Glomerular visceral epithelial cell (primary cell): ENCODE measurements around the gene AHCYL2.
"Not testable (repeated sequence)": the region's sequence is repeated elsewhere in the genome, so short reads cannot be mapped to it uniquely, and the experiment has no call there.

Experiments used
- DNase-seq: peaks from one replicate; pipeline ENCODE4 v3.0.0-alpha.2; 2016; ENCODE audit errors: extremely low spot score

AHCYL2 gene

GRCh38 chr7:129285111-129285510, 60.3 kb downstream of the AHCYL2 start:
- no peak for DNase-seq

GRCh38 chr7:129292861-129293260, 68.0 kb downstream of the AHCYL2 start:
- no peak for DNase-seq

GRCh38 chr7:129295015-129295423, 70.2 kb downstream of the AHCYL2 start:
- DNase-seq, result peak; percentile 8

- DNase-seq, result peak; percentile 36
These were observed 73.6 kb downstream of the AHCYL2 start for GRCh38 chr7:129298268-129298893.

- DNase-seq, result no peak
These were observed 75.1 kb downstream of the AHCYL2 start for GRCh38 chr7:129299889-129300288.

GRCh38 chr7:129300299-129300698, 75.5 kb downstream of the AHCYL2 start:
- DNase-seq, result not testable (repeated sequence)

- no peak for DNase-seq
These were observed 82.8 kb downstream of the AHCYL2 start for GRCh38 chr7:129307592-129307991.

- DNase-seq, result no peak
These were observed 83.2 kb downstream of the AHCYL2 start for GRCh38 chr7:129308047-129308446.

- no peak for DNase-seq
These were observed 86.6 kb downstream of the AHCYL2 start for GRCh38 chr7:129311429-129311828.

- no peak for DNase-seq
These were observed 88.5 kb downstream of the AHCYL2 start for GRCh38 chr7:129313282-129313681.

- no peak for DNase-seq
These were observed 91.1 kb downstream of the AHCYL2 start for GRCh38 chr7:129315960-129316359.

- no peak for DNase-seq
These were observed 92.6 kb downstream of the AHCYL2 start for GRCh38 chr7:129317450-129317849.

- DNase-seq, result no peak
These were observed 102.2 kb downstream of the AHCYL2 start for GRCh38 chr7:129327076-129327475.

- DNase-seq, result no peak
These were observed 107.6 kb downstream of the AHCYL2 start for GRCh38 chr7:129332254-129333035.

- DNase-seq, result no peak
These were observed 109.6 kb downstream of the AHCYL2 start for GRCh38 chr7:129334473-129334872.

- DNase-seq, result no peak
These were observed 113.6 kb downstream of the AHCYL2 start for GRCh38 chr7:129338450-129338849.

- DNase-seq, result no peak
These were observed 116.4 kb downstream of the AHCYL2 start for GRCh38 chr7:129341212-129341611.

GRCh38 chr7:129341816-129342806, 117.3 kb downstream of the AHCYL2 start:
- no peak for DNase-seq

GRCh38 chr7:129343099-129343700, 118.4 kb downstream of the AHCYL2 start:
- DNase-seq, result peak; percentile 36

- DNase-seq, result no peak
These were observed 122.5 kb downstream of the AHCYL2 start for GRCh38 chr7:129347330-129347729.

- no peak for DNase-seq
These were observed 123.4 kb downstream of the AHCYL2 start for GRCh38 chr7:129348023-129348740.
